Stimulated activated CD8-positive, alpha-beta memory T cell treated with anti-CD3 and anti-CD28 coated beads, Interleukin-15, amount 100 ng/mL, for 48 hours (primary cell): ENCODE measurements around the gene FGF14.
"Not testable (repeated sequence)": the region's sequence is repeated elsewhere in the genome, so short reads cannot be mapped to it uniquely, and the experiment has no call there.

Experiments
- DNase-seq, 2 donors: peaks; one replicate each; pipeline ENCODE4 v3.0.0-alpha.2; 2020; ENCODE audit warnings: low read depth in 2 of 2

FGF14 gene

GRCh38 chr13:102195566-102196462, 206.0 kb downstream of the FGF14 start:
- DNase-seq = no peak

GRCh38 chr13:102192858-102193257, 209.0 kb downstream of the FGF14 start:
- DNase-seq = no peak

GRCh38 chr13:102191951-102192502, 209.8 kb downstream of the FGF14 start:
- DNase-seq = no peak

GRCh38 chr13:102190930-102191329, 210.9 kb downstream of the FGF14 start:
- no peak for DNase-seq

- no peak for DNase-seq
Measured at GRCh38 chr13:102187313-102187712, 214.5 kb downstream of the FGF14 start.

GRCh38 chr13:102185375-102185984, 216.4 kb downstream of the FGF14 start:
- DNase-seq = no peak

GRCh38 chr13:102183509-102184182, 218.2 kb downstream of the FGF14 start:
- no peak for DNase-seq

GRCh38 chr13:102182170-102182569, 219.7 kb downstream of the FGF14 start:
- DNase-seq = no peak

GRCh38 chr13:102177431-102177830, 224.4 kb downstream of the FGF14 start:
- no peak for DNase-seq

GRCh38 chr13:102176846-102177245, 225.0 kb downstream of the FGF14 start:
- no peak for DNase-seq

- DNase-seq = no peak
Measured at GRCh38 chr13:102172406-102172805, 229.4 kb downstream of the FGF14 start.

- DNase-seq = no peak
Measured at GRCh38 chr13:102170305-102170704, 231.5 kb downstream of the FGF14 start.

GRCh38 chr13:102169471-102170015, 232.3 kb downstream of the FGF14 start:
- no peak for DNase-seq

GRCh38 chr13:102152790-102153189, 249.1 kb downstream of the FGF14 start:
- no peak for DNase-seq

GRCh38 chr13:102147353-102147752, 254.5 kb downstream of the FGF14 start:
- DNase-seq = no peak

- no peak for DNase-seq
Measured at GRCh38 chr13:102145750-102146149, 256.1 kb downstream of the FGF14 start.

GRCh38 chr13:102142473-102142826, 259.4 kb downstream of the FGF14 start:
- no peak for DNase-seq

GRCh38 chr13:102141625-102142472, 260.0 kb downstream of the FGF14 start:
- DNase-seq = no peak

- no peak for DNase-seq
Measured at GRCh38 chr13:102139626-102140025, 262.2 kb downstream of the FGF14 start.

GRCh38 chr13:102138635-102139190, 263.1 kb downstream of the FGF14 start:
- DNase-seq = no peak

GRCh38 chr13:102137904-102138303, 263.9 kb downstream of the FGF14 start:
- not testable (repeated sequence) for DNase-seq
